K562 (cell line): ENCODE results near the gene NIM1K. TPM values are rescaled to one million over a fixed set of nuclear protein-coding genes. Genes with fewer than 3 reads are reported as not detected.

Experiments
- BRF1 ChIP-seq: IDR thresholded peaks from 3 replicates; pipeline ENCODE4 v1.6.1; 2011; ENCODE audit warnings: borderline replicate concordance, mild to moderate bottlenecking; ENCODE audit not compliant: insufficient read length; ENCODE audit errors: extremely low read depth
- MAFG ChIP-seq: fragments of 450-650 bp; conservative IDR thresholded peaks from 2 replicates; pipeline ENCODE4 v1.6.1; 2016; ENCODE audit warnings: missing genetic modification characterization, missing compliant biosample characterization
- PCBP1 ChIP-seq: fragments of 200-400 bp; formaldehyde crosslinking; IDR thresholded peaks from 2 replicates; pipeline ENCODE4 v1.6.1; 2018; ENCODE audit warnings: mild to moderate bottlenecking, low read depth, low read length; ENCODE audit not compliant: poor library complexity, severe bottlenecking
- POLR3A ChIP-seq: IDR thresholded peaks from 2 replicates; pipeline ENCODE4 v1.6.1; 2011; ENCODE audit warnings: borderline replicate concordance, mild to moderate bottlenecking, moderate library complexity; ENCODE audit not compliant: insufficient read length, insufficient read depth; ENCODE audit errors: extremely low read depth
- SMARCB1 ChIP-seq: IDR thresholded peaks from 2 replicates; pipeline ENCODE4 v1.6.1; 2011; ENCODE audit warnings: improper control_type of control experiment, low read depth; ENCODE audit not compliant: insufficient read length
- TAF1 ChIP-seq: IDR thresholded peaks from 2 replicates; pipeline ENCODE4 v1.6.1; 2011; ENCODE audit warnings: mild to moderate bottlenecking, low read length, moderate library complexity; ENCODE audit not compliant: insufficient read depth, control insufficient read depth, severe bottlenecking; ENCODE audit errors: extremely low read depth
- TGIF2 ChIP-seq: sonication (generic); formaldehyde crosslinking; IDR thresholded peaks from 2 replicates; pipeline ENCODE4 v1.8.1; 2022; ENCODE audit warnings: mild to moderate bottlenecking, missing genetic modification reagents, moderate library complexity
- ZFP91 ChIP-seq: sonication (generic); formaldehyde crosslinking; IDR thresholded peaks from 2 replicates; pipeline ENCODE4 v1.8.0; 2022; ENCODE audit warnings: mild to moderate bottlenecking, missing genetic modification reagents
- polyA plus RNA-seq, 8 experiments: library from polyadenylated mRNA; depleted of rRNA in 4 of 8; stranded (reverse) in 5 of 8; unstranded in 3 of 8; fragments of >200 nt; fragmentation: Nextera tagmentation in 2 of 8; fragmentation: Illumina TruSeq in 1 of 8; extraction: Ambion mirVana in 2 of 8; extraction: Trizol in 1 of 8; gene quantifications; 2 replicates each; pipeline versions ENCODE4 v1.2.1 to v1.2.3, GENCODE V29; 2011 to 2014; ENCODE audit warnings: inconsistent platforms in 1 of 8, missing spikeins in 1 of 8
- total RNA-seq, 7 experiments: library from RNA; depleted of rRNA in 6 of 7; stranded (reverse); fragments of >200 nt in 6 of 7; fragmentation: Illumina TruSeq in 2 of 7; extraction: Trizol in 2 of 7; gene quantifications; 2 replicates each; pipeline versions ENCODE4 v1.2.1 to v1.2.3, GENCODE V29; 2011 to 2021; ENCODE audit warnings: low replicate concordance in 1 of 7
- TF ChIP-seq, protein P1 (sequence below): fragments of 450-650 bp; IDR thresholded peaks from 2 replicates; pipeline ENCODE4 v1.6.1; 2016; ENCODE audit warnings: mild to moderate bottlenecking, moderate library complexity
- TF ChIP-seq, protein P2 (sequence below), 2 experiments: fragments of 450-650 bp in 1 of 2; IDR thresholded peaks; 2 replicates each; pipeline ENCODE4 v1.6.1; 2011 to 2017; ENCODE audit warnings: low read depth in 2 of 2, antibody characterized with exemption in 1 of 2, borderline replicate concordance in 1 of 2, low read length in 1 of 2, mild to moderate bottlenecking in 1 of 2, mixed read lengths in 1 of 2; ENCODE audit not compliant: control insufficient read depth in 1 of 2

NIM1K gene
- total and polyA plus RNA-seq, 9 of the 15 experiments (the other 6 are each of a cell fraction or from before 2014, with no cell fraction given), result 0.03 to 0.34 (median 0.08) TPM; not detected in 3

- TF ChIP-seq, protein P1, sequence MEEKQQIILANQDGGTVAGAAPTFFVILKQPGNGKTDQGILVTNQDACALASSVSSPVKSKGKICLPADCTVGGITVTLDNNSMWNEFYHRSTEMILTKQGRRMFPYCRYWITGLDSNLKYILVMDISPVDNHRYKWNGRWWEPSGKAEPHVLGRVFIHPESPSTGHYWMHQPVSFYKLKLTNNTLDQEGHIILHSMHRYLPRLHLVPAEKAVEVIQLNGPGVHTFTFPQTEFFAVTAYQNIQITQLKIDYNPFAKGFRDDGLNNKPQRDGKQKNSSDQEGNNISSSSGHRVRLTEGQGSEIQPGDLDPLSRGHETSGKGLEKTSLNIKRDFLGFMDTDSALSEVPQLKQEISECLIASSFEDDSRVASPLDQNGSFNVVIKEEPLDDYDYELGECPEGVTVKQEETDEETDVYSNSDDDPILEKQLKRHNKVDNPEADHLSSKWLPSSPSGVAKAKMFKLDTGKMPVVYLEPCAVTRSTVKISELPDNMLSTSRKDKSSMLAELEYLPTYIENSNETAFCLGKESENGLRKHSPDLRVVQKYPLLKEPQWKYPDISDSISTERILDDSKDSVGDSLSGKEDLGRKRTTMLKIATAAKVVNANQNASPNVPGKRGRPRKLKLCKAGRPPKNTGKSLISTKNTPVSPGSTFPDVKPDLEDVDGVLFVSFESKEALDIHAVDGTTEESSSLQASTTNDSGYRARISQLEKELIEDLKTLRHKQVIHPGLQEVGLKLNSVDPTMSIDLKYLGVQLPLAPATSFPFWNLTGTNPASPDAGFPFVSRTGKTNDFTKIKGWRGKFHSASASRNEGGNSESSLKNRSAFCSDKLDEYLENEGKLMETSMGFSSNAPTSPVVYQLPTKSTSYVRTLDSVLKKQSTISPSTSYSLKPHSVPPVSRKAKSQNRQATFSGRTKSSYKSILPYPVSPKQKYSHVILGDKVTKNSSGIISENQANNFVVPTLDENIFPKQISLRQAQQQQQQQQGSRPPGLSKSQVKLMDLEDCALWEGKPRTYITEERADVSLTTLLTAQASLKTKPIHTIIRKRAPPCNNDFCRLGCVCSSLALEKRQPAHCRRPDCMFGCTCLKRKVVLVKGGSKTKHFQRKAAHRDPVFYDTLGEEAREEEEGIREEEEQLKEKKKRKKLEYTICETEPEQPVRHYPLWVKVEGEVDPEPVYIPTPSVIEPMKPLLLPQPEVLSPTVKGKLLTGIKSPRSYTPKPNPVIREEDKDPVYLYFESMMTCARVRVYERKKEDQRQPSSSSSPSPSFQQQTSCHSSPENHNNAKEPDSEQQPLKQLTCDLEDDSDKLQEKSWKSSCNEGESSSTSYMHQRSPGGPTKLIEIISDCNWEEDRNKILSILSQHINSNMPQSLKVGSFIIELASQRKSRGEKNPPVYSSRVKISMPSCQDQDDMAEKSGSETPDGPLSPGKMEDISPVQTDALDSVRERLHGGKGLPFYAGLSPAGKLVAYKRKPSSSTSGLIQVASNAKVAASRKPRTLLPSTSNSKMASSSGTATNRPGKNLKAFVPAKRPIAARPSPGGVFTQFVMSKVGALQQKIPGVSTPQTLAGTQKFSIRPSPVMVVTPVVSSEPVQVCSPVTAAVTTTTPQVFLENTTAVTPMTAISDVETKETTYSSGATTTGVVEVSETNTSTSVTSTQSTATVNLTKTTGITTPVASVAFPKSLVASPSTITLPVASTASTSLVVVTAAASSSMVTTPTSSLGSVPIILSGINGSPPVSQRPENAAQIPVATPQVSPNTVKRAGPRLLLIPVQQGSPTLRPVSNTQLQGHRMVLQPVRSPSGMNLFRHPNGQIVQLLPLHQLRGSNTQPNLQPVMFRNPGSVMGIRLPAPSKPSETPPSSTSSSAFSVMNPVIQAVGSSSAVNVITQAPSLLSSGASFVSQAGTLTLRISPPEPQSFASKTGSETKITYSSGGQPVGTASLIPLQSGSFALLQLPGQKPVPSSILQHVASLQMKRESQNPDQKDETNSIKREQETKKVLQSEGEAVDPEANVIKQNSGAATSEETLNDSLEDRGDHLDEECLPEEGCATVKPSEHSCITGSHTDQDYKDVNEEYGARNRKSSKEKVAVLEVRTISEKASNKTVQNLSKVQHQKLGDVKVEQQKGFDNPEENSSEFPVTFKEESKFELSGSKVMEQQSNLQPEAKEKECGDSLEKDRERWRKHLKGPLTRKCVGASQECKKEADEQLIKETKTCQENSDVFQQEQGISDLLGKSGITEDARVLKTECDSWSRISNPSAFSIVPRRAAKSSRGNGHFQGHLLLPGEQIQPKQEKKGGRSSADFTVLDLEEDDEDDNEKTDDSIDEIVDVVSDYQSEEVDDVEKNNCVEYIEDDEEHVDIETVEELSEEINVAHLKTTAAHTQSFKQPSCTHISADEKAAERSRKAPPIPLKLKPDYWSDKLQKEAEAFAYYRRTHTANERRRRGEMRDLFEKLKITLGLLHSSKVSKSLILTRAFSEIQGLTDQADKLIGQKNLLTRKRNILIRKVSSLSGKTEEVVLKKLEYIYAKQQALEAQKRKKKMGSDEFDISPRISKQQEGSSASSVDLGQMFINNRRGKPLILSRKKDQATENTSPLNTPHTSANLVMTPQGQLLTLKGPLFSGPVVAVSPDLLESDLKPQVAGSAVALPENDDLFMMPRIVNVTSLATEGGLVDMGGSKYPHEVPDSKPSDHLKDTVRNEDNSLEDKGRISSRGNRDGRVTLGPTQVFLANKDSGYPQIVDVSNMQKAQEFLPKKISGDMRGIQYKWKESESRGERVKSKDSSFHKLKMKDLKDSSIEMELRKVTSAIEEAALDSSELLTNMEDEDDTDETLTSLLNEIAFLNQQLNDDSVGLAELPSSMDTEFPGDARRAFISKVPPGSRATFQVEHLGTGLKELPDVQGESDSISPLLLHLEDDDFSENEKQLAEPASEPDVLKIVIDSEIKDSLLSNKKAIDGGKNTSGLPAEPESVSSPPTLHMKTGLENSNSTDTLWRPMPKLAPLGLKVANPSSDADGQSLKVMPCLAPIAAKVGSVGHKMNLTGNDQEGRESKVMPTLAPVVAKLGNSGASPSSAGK, result no peak
- TF ChIP-seq BRF1 (no peak), POLR3A (no peak), ZFP91 (CRISPR knock-in tag) (no peak), SMARCB1 (no peak), TAF1 (no peak), MAFG (tag) (no peak), TGIF2 (CRISPR knock-in tag) (no peak), PCBP1 (no peak)
- TF ChIP-seq, protein P2, sequence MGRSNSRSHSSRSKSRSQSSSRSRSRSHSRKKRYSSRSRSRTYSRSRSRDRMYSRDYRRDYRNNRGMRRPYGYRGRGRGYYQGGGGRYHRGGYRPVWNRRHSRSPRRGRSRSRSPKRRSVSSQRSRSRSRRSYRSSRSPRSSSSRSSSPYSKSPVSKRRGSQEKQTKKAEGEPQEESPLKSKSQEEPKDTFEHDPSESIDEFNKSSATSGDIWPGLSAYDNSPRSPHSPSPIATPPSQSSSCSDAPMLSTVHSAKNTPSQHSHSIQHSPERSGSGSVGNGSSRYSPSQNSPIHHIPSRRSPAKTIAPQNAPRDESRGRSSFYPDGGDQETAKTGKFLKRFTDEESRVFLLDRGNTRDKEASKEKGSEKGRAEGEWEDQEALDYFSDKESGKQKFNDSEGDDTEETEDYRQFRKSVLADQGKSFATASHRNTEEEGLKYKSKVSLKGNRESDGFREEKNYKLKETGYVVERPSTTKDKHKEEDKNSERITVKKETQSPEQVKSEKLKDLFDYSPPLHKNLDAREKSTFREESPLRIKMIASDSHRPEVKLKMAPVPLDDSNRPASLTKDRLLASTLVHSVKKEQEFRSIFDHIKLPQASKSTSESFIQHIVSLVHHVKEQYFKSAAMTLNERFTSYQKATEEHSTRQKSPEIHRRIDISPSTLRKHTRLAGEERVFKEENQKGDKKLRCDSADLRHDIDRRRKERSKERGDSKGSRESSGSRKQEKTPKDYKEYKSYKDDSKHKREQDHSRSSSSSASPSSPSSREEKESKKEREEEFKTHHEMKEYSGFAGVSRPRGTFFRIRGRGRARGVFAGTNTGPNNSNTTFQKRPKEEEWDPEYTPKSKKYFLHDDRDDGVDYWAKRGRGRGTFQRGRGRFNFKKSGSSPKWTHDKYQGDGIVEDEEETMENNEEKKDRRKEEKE (IDR thresholded peaks at IDR 0.05; ENCODE audit: borderline replicate concordance in 1 of 2, control insufficient read depth in 1 of 2, low read depth in 2 of 2, low read length in 1 of 2), result no peak
These were observed 38.7 kb downstream of the NIM1K start (continued) for GRCh38 chr5:43230707-43231106.
